Natural killer cell (primary cell): ENCODE results near the gene LRRN3. TPM values are rescaled to one million over a fixed set of nuclear protein-coding genes. Genes with fewer than 3 reads are reported as not detected.

ENCODE experiments used
- ATAC-seq, 3 donors: fragments of 150-1000 bp in 2 of 3; fragments of 200-7000 bp in 1 of 3; cut with Tn5 transposase; 1 replicate in 1 of 3; 2 replicates in 2 of 3; pipeline ENCODE4 v1.10.0; 2021; ENCODE audit warnings: mild to moderate bottlenecking in 2 of 3, moderate library complexity in 2 of 3
- DNase-seq, 2 donors: peaks; one replicate each; pipeline versions ENCODE4 v3.0.0 to v3.0.0-alpha.2; 2013 to 2021; ENCODE audit warnings: mixed read lengths in 1 of 2
- H3K27ac ChIP-seq: one replicate; pipeline ENCODE4 v1.5.1; 2013; ENCODE audit warnings: mild to moderate bottlenecking, low read length
- H3K27me3 ChIP-seq: one replicate; pipeline ENCODE4 v1.6.1; 2013; ENCODE audit warnings: low read length; ENCODE audit not compliant: control insufficient read depth, insufficient read depth
- H3K36me3 ChIP-seq: one replicate; pipeline ENCODE4 v1.6.1; 2013; ENCODE audit warnings: low read length; ENCODE audit not compliant: control insufficient read depth, insufficient read depth
- H3K4me1 ChIP-seq: one replicate; pipeline ENCODE4 v1.6.1; 2013; ENCODE audit warnings: low read length; ENCODE audit not compliant: control insufficient read depth, insufficient read depth
- H3K4me3 ChIP-seq: one replicate; pipeline ENCODE4 v1.5.1; 2013; ENCODE audit warnings: low read length
- H3K9me3 ChIP-seq: one replicate; pipeline ENCODE4 v1.6.1; 2013; ENCODE audit warnings: low read length; ENCODE audit not compliant: control insufficient read depth, insufficient read depth
- H3K27ac Mint-ChIP-seq, 2 donors: one replicate each; pipeline ENCODE4 v1.8.0; 2022; ENCODE audit warnings: mild to moderate bottlenecking in 2 of 2, mixed read lengths in 2 of 2, moderate library complexity in 1 of 2
- H3K27me3 Mint-ChIP-seq, 2 donors: one replicate each; pipeline ENCODE4 v1.8.0; 2022; ENCODE audit warnings: low read depth in 2 of 2, mixed read lengths in 2 of 2
- H3K36me3 Mint-ChIP-seq: one replicate; pipeline ENCODE4 v1.8.0; 2022; ENCODE audit warnings: mixed read lengths
- H3K4me1 Mint-ChIP-seq, 2 donors: one replicate each; pipeline ENCODE4 v1.8.0; 2022; ENCODE audit warnings: mixed read lengths in 2 of 2
- H3K4me3 Mint-ChIP-seq: one replicate; pipeline ENCODE4 v1.8.0; 2022; ENCODE audit warnings: mild to moderate bottlenecking, moderate library complexity, mixed read lengths
- H3K9me3 Mint-ChIP-seq, 2 donors: one replicate each; pipeline ENCODE4 v1.8.0; 2022; ENCODE audit warnings: mixed read lengths in 2 of 2
- WGBS: methylation state at CpG from one replicate; pipeline ENCODE4 v1.1.7; 2013; ENCODE audit warnings: missing lambda C conversion rate; ENCODE audit not compliant: insufficient coverage; 5-methylcytosine and 5-hydroxymethylcytosine counted together
- intact Hi-C: fragments of 100-400 bp; cut with micrococcal nuclease; formaldehyde crosslinking; loops from one replicate; pipeline ENCODE4 v1.14.2; 2022
- total RNA-seq, 4 donors: library from RNA; stranded (reverse); fragments of 120-200 nt in 1 of 4; gene quantifications; one replicate each; pipeline versions ENCODE4 v1.2.3 to v1.2.4, GENCODE V29; 2013 to 2022
- TF ChIP-seq, protein P1 (sequence below): fragments of 200-600 bp; IDR thresholded peaks from one replicate; pipeline ENCODE4 v1.8.0; 2022; ENCODE audit warnings: antibody characterized with exemption

Gene LRRN3
- total RNA-seq, 3 donors from 2014 or later (not counting 1 experiment from before 2014, with no cell fraction given) = 0.27 to 0.90 TPM; not detected in 1

DNA sequence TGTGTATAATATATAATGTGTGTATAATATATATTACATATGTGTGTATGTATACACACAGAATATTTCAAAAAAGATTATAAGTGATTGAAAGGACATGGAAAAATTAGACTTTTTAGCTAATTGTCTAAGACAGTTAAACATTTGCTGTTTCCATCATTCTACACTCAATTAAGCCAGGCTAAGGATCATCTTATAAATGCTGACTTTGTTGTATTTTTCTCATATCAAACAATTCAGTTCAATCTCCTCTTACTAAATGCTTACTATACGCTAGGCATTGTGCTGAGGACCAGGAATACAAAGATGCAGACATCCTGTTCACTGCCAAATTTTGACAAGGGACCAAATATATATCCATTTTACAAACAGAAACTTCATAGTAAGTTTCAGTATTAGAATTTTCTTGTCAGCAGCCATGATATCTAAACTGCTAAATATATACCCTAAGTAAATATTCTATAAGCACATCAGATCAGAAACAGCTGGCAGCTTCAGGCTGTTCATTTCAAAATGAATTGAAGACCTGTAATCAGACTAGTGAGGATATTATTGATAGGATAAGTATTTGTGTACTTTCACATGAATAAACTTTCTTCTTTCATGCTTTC lies 10.3 kb upstream of the LRRN3 start:
- no peak overlapping the region for H3K4me3 Mint-ChIP-seq
- no peak for DNase-seq
- H3K4me3 ChIP-seq = no peak overlapping the region
- no peaks in the 10 kb centered on the region for H3K27me3 Mint-ChIP-seq
- H3K27ac Mint-ChIP-seq = no peak overlapping the region
- no peaks in the 10 kb centered on the region for H3K36me3 ChIP-seq
- peaks cover under 1 to 2% of the 10 kb centered on the region in 2 donors for H3K9me3 Mint-ChIP-seq
- no peaks in the 10 kb centered on the region for H3K27me3 ChIP-seq
- H3K4me1 ChIP-seq = peaks cover 3% of the 10 kb centered on the region
- no peaks in the 10 kb centered on the region for H3K9me3 ChIP-seq
- H3K4me1 Mint-ChIP-seq = peaks cover 15 to 32% of the 10 kb centered on the region in 2 donors
- TF ChIP-seq, protein P1, sequence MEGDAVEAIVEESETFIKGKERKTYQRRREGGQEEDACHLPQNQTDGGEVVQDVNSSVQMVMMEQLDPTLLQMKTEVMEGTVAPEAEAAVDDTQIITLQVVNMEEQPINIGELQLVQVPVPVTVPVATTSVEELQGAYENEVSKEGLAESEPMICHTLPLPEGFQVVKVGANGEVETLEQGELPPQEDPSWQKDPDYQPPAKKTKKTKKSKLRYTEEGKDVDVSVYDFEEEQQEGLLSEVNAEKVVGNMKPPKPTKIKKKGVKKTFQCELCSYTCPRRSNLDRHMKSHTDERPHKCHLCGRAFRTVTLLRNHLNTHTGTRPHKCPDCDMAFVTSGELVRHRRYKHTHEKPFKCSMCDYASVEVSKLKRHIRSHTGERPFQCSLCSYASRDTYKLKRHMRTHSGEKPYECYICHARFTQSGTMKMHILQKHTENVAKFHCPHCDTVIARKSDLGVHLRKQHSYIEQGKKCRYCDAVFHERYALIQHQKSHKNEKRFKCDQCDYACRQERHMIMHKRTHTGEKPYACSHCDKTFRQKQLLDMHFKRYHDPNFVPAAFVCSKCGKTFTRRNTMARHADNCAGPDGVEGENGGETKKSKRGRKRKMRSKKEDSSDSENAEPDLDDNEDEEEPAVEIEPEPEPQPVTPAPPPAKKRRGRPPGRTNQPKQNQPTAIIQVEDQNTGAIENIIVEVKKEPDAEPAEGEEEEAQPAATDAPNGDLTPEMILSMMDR = no peak
- no peak overlapping the region for H3K27ac ChIP-seq
- 100% methylated on average over 1 of the region's 1 CpG for WGBS
- intact Hi-C loops = no loop called here
- no peaks in the 10 kb centered on the region for H3K36me3 Mint-ChIP-seq
- no peak for ATAC-seq

DNA sequence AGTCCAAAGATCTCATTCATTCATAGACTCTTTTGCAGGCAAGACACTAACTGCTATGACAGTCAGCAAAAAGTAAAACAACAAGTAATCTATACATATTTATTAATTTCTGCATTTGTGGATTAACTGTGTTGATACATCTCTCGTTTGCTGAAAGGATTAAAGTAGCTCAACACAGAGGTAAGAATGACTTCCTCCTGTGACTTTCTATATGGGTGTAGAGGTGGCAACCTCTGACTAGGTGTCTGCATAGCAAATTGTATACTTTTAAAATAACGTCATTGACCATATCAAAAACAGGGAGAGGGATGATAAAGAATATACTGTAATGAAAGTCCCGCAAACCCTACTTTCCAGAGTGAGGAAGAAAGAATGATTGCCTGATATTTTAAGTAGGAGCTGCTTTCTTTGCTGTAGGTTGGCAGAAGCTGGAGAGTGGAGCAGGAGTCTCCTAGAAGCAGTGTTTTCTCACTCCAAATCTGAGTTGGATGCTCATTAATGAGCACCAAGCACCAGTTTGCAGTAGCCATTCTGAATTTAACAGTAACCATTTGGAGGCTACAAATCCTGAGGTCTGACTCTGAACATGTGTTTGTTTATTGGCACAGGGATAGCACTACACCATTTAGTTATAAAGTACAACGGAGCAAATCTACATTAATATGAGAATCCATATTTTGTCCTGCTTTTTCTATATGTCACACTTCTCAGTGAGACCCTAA lies 9.2 kb upstream of the LRRN3 start:
- Histone ChIP-seq H3K27ac (no peak overlapping the region), H3K4me1 (peaks cover 3% of the 10 kb centered on the region), H3K36me3 (no peaks in the 10 kb centered on the region), H3K4me3 (no peak overlapping the region), H3K9me3 (no peaks in the 10 kb centered on the region), H3K27me3 (no peaks in the 10 kb centered on the region)
- Mint-ChIP-seq H3K36me3 (no peaks in the 10 kb centered on the region), H3K27me3 (no peaks in the 10 kb centered on the region), H3K4me1 (peaks cover 15 to 32% of the 10 kb centered on the region in 2 donors), H3K27ac (no peak overlapping the region), H3K4me3 (no peak overlapping the region), H3K9me3 (peaks cover 0 to 2% of the 10 kb centered on the region in 2 donors)
- intact Hi-C loops = no loop called here
- WGBS = 67% methylated on average over 3 of the region's 4 CpGs
- ATAC-seq (no peak), DNase-seq (peak in 1 of 2 donors; percentile 34)
- TF ChIP-seq, protein P1 = no peak

GRCh38 chr7:111082351-111082750 lies 8.6 kb upstream of the LRRN3 start:
- H3K36me3 ChIP-seq = no peaks in the 10 kb centered on the region
- DNase-seq (peak in 1 of 2 donors; percentile 27), ATAC-seq (no peak)
- no peak overlapping the region for H3K4me3 ChIP-seq
- Mint-ChIP-seq H3K36me3 (no peaks in the 10 kb centered on the region), H3K4me3 (no peak overlapping the region), H3K27ac (no peak overlapping the region), H3K9me3 (peaks cover 0 to 2% of the 10 kb centered on the region in 2 donors), H3K4me1 (peaks cover 15 to 32% of the 10 kb centered on the region in 2 donors), H3K27me3 (no peaks in the 10 kb centered on the region)
- WGBS = 58% methylated on average over 4 of the region's 4 CpGs
- TF ChIP-seq, protein P1 = no peak
- H3K27me3 ChIP-seq = no peaks in the 10 kb centered on the region
- H3K4me1 ChIP-seq = peaks cover 3% of the 10 kb centered on the region
- intact Hi-C loops = no loop called here
- no peaks in the 10 kb centered on the region for H3K9me3 ChIP-seq
- H3K27ac ChIP-seq = no peak overlapping the region
